HepG2 (cell line): ENCODE data around the gene CCDC85C. TPM values are rescaled to one million over a fixed set of nuclear protein-coding genes. Genes with fewer than 3 reads are reported as not detected.

Experiments
- ATAC-seq: fragments of 200-7000 bp; cut with Tn5 transposase; 3 replicates; pipeline ENCODE4 v1.9.1; 2020; ENCODE audit warnings: mild to moderate bottlenecking, moderate library complexity
- BruUV-seq: library from RNA; stranded (reverse); fragments of 400-500 nt; replicated peaks from 2 replicates; lab custom pipeline; 2021; lab: Mats Ljungman, UMichigan
- CTCF ChIA-PET: fragments of 300-600 bp; formaldehyde crosslinking; extraction: SDS; loops from one replicate; lab custom pipeline; 2021; ENCODE audit warnings: low total read pairs, inconsistent platforms, low intra/inter-chr PET ratio; lab: Yijun Ruan, JAX
- POLR2A ChIA-PET: fragments of 350-600 bp; sonication (Branson Sonifier 250); formaldehyde crosslinking; loops from one replicate; lab custom pipeline; 2020; ENCODE audit warnings: antibody characterized with exemption, inconsistent platforms; lab: Yijun Ruan, JAX
- DNase-seq: peaks from one replicate; pipeline ENCODE4 v3.0.0-alpha.2; 2015; ENCODE audit warnings: low spot score
- FAIRE-seq: peaks from 3 replicates; lab custom pipeline; 2011; peaks lifted over from hg19 to GRCh38; lab: Jason Lieb, UNC
- H2AFZ ChIP-seq: one replicate; pipeline ENCODE4 v1.6.1; 2011; ENCODE audit warnings: low read length, inconsistent platforms
- H3K27ac ChIP-seq: fragments of 300-600 bp; 3 replicates; pipeline ENCODE4 v1.8.0; 2011; ENCODE audit warnings: mixed run types, mild to moderate bottlenecking, mixed read lengths, low read length, inconsistent platforms; ENCODE audit not compliant: insufficient read depth; ENCODE audit errors: extremely low read length
- H3K27me3 ChIP-seq, 2 experiments: fragments of 200-600 bp in 1 of 2; 2 replicates in 1 of 2; 3 replicates in 1 of 2; pipeline versions ENCODE4 v1.6.0 to v1.8.0; 2011; ENCODE audit warnings: low read length in 2 of 2, mild to moderate bottlenecking in 2 of 2, moderate library complexity in 2 of 2, inconsistent platforms in 1 of 2; ENCODE audit not compliant: insufficient read depth in 2 of 2, control insufficient read depth in 1 of 2
- H3K36me3 ChIP-seq, 2 experiments: fragments of 200-600 bp in 1 of 2; replicated peaks in 1 of 2; 2 replicates in 1 of 2; 3 replicates in 1 of 2; pipeline versions ENCODE4 v1.5.1 to v1.8.0; 2011; ENCODE audit warnings: low read length in 2 of 2, inconsistent platforms in 1 of 2; ENCODE audit not compliant: insufficient read depth in 2 of 2, control insufficient read depth in 1 of 2
- H3K4me1 ChIP-seq: 2 replicates; pipeline ENCODE4 v1.5.1; 2012; ENCODE audit warnings: low read length, inconsistent platforms; ENCODE audit not compliant: insufficient read depth
- H3K4me2 ChIP-seq: 2 replicates; pipeline ENCODE4 v1.6.0; 2011; ENCODE audit warnings: low read depth, low read length, inconsistent platforms
- H3K4me3 ChIP-seq, 3 experiments: fragments of 200-600 bp in 1 of 3; sonication (generic), shearing (Covaris generic) in 1 of 3; replicated peaks in 1 of 3; 2 replicates each; pipeline ENCODE4 v1.5.1; 2011 to 2016; ENCODE audit warnings: low read length in 3 of 3, inconsistent platforms in 2 of 3, low read depth in 2 of 3, mild to moderate bottlenecking in 2 of 3, control low read depth in 1 of 3, mixed read lengths in 1 of 3; ENCODE audit not compliant: insufficient read depth in 1 of 3
- H3K79me2 ChIP-seq: one replicate; pipeline ENCODE4 v1.6.1; 2011; ENCODE audit warnings: low read length, inconsistent platforms; ENCODE audit not compliant: insufficient read depth
- H3K9ac ChIP-seq: 2 replicates; pipeline ENCODE4 v1.6.0; 2011; ENCODE audit warnings: mild to moderate bottlenecking, low read depth, low read length, inconsistent platforms; ENCODE audit not compliant: insufficient read depth
- H3K9me3 ChIP-seq: 2 replicates; pipeline ENCODE4 v1.5.1; 2012; ENCODE audit warnings: mild to moderate bottlenecking, low read length
- H4K20me1 ChIP-seq: 2 replicates; pipeline ENCODE4 v1.6.0; 2011; ENCODE audit warnings: inconsistent platforms, mild to moderate bottlenecking, low read length, moderate library complexity; ENCODE audit not compliant: insufficient read depth
- ARID5B ChIP-seq: IDR thresholded peaks from 2 replicates; pipeline ENCODE4 v1.4.0; 2020; ENCODE audit warnings: mild to moderate bottlenecking, missing genetic modification reagents
- HOXA9 ChIP-seq: sonication (generic); formaldehyde crosslinking; IDR thresholded peaks from 2 replicates; pipeline ENCODE4 v1.8.1; 2022; ENCODE audit warnings: missing genetic modification reagents, mild to moderate bottlenecking, moderate library complexity, borderline replicate concordance
- KAT2B ChIP-seq: fragments of 150-350 bp; IDR thresholded peaks from 2 replicates; pipeline ENCODE4 v1.6.1; 2014; ENCODE audit warnings: low read depth, low read length, borderline replicate concordance
- KMT2A ChIP-seq: sonication (generic); formaldehyde crosslinking; IDR thresholded peaks from 2 replicates; pipeline ENCODE4 v1.4.0; 2020; ENCODE audit warnings: missing genetic modification reagents
- NCOA2 ChIP-seq: sonication (generic); formaldehyde crosslinking; IDR thresholded peaks from 2 replicates; pipeline ENCODE4 v1.8.0; 2022; ENCODE audit warnings: inconsistent platforms
- NR2F2 ChIP-seq: IDR thresholded peaks from 2 replicates; pipeline ENCODE4 v1.6.1; 2012; ENCODE audit warnings: low read depth, inconsistent platforms, borderline replicate concordance
- RNF2 ChIP-seq: fragments of 450-650 bp; conservative IDR thresholded peaks from 2 replicates; pipeline ENCODE4 v1.6.1; 2016; ENCODE audit warnings: low read depth
- SP1 ChIP-seq, 2 experiments: fragments of 450-650 bp in 1 of 2; sonication (generic) in 1 of 2; formaldehyde crosslinking in 1 of 2; IDR thresholded peaks; 2 replicates each; pipeline versions ENCODE4 v1.4.0 to v1.6.1; 2016 to 2020; ENCODE audit warnings: missing genetic modification reagents in 1 of 2
- STAT5B ChIP-seq: sonication (generic); formaldehyde crosslinking; IDR thresholded peaks from 2 replicates; pipeline ENCODE4 v1.4.0; 2020; ENCODE audit warnings: missing genetic modification reagents
- TFAP4 ChIP-seq: sonication (generic); IDR thresholded peaks from 2 replicates; pipeline ENCODE4 v1.6.1; 2016; ENCODE audit warnings: low read depth, borderline replicate concordance
- U2AF2 ChIP-seq: fragments of 200-400 bp; formaldehyde crosslinking; IDR thresholded peaks from 2 replicates; pipeline ENCODE4 v1.6.1; 2017; ENCODE audit warnings: low read depth, mild to moderate bottlenecking, low read length
- ZNF331 ChIP-seq: sonication (generic); formaldehyde crosslinking; IDR thresholded peaks from 2 replicates; pipeline ENCODE4 v1.4.0; 2020; ENCODE audit warnings: missing genetic modification reagents
- ZNF569 ChIP-seq: sonication (generic); formaldehyde crosslinking; IDR thresholded peaks from 2 replicates; pipeline ENCODE4 v1.5.0; 2020; ENCODE audit warnings: mild to moderate bottlenecking, missing genetic modification reagents, moderate library complexity, borderline replicate concordance
- ZNF598 ChIP-seq: sonication (generic); formaldehyde crosslinking; IDR thresholded peaks from 2 replicates; pipeline ENCODE4 v1.5.1; 2020; ENCODE audit warnings: mild to moderate bottlenecking, missing genetic modification reagents, borderline replicate concordance
- ZNF75D ChIP-seq: sonication (generic); formaldehyde crosslinking; IDR thresholded peaks from 2 replicates; pipeline ENCODE4 v1.8.1; 2023; ENCODE audit warnings: missing genetic modification reagents, mild to moderate bottlenecking, borderline replicate concordance
- ZNF780A ChIP-seq: sonication (generic); formaldehyde crosslinking; IDR thresholded peaks from 2 replicates; pipeline ENCODE4 v1.8.0; 2022; ENCODE audit warnings: mild to moderate bottlenecking, missing genetic modification reagents, moderate library complexity
- ZSCAN12 ChIP-seq: sonication (generic); formaldehyde crosslinking; IDR thresholded peaks from 2 replicates; pipeline ENCODE4 v1.9.0; 2021; ENCODE audit warnings: mild to moderate bottlenecking, missing genetic modification reagents
- ZSCAN21 ChIP-seq: sonication (generic); formaldehyde crosslinking; IDR thresholded peaks from 2 replicates; pipeline ENCODE4 v1.8.0; 2022; ENCODE audit warnings: mild to moderate bottlenecking, missing genetic modification reagents, moderate library complexity, borderline replicate concordance
- WGBS: methylation state at CpG from one replicate; pipeline ENCODE4 v1.1.6; 2017; ENCODE audit warnings: low lambda C conversion rate; 5-methylcytosine and 5-hydroxymethylcytosine counted together
- in situ Hi-C: cut with HindIII; loops from 2 replicates; pipeline ENCODE4 v1.10.0; 2017; ENCODE audit warnings: low pct_unique_long_range_greater_than_20kb; ENCODE audit not compliant: extremely low pct_ligation_motif_present
- intact Hi-C: fragments of 100-400 bp; cut with micrococcal nuclease; formaldehyde crosslinking; loops from one replicate; pipeline ENCODE4 v1.10.0; 2022; ENCODE audit not compliant: unreplicated experiment
- polyA plus RNA-seq, 8 experiments: library from polyadenylated mRNA; depleted of rRNA in 3 of 8; stranded (reverse) in 7 of 8; unstranded in 1 of 8; fragments of >200 nt; fragmentation: Illumina TruSeq in 4 of 8; extraction: Trizol in 4 of 8; gene quantifications; 2 replicates each; pipeline versions ENCODE4 v1.2.1 to v1.2.3, GENCODE V29; 2011 to 2016; ENCODE audit warnings: low read depth in 4 of 8, missing spikeins in 1 of 8, mixed read lengths in 1 of 8; ENCODE audit not compliant: insufficient read depth in 1 of 8
- total RNA-seq, 5 experiments: library from RNA; depleted of rRNA; stranded (reverse); fragments of >200 nt; fragmentation: Illumina TruSeq; extraction: Trizol; gene quantifications; 2 replicates each; pipeline ENCODE4 v1.2.3, GENCODE V29; 2016; ENCODE audit warnings: low read depth in 1 of 5
- TF ChIP-seq, protein P1 (sequence below): sonication (generic); formaldehyde crosslinking; IDR thresholded peaks from 2 replicates; pipeline ENCODE4 v1.4.0; 2020; ENCODE audit warnings: missing genetic modification reagents, borderline replicate concordance

Gene CCDC85C
- total and polyA plus RNA-seq, 2 of the 13 experiments (the other 11 are each of a cell fraction or from before 2014, with no cell fraction given) = 18.8 to 43.8 TPM

DNA sequence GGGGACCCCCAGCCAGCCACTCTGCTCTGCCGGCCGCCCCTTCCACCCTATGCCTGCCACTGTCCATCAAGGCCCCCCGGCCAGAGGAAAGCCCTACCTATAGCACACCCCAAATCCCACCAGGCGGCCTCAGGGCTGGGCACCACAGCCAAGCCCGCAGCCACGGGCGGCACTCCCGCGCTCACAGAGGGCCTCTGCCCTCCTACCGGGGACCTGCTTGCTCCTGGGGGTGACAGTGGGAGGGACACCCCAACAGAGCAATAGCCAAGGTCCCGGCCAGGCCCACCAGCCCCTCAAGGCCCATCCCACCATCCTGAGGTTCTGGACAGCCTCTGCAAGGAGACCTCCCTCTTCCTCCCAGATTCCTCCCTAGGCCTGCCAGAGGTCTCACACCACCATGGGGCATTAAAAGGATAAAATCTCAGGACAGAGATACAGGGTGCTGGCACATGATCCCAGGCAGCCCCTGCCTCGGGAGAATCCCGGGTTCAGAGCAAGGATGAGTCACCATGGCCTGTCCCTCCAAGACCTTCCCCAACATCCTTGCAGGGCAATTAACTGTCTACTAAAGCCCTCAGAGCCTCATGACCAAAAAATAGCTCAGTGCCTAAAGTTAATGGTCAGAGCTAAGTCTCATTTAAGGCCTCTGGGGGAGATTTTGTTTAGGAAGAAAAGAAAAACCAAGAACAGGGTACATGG is 17.1 kb downstream of the CCDC85C start:
- no TSS peak for BruUV-seq
- Histone ChIP-seq H3K79me2 (peaks cover 98% of the 10 kb centered on the region), H3K27ac (no peak overlapping the region), H2AFZ (no peak overlapping the region), H3K9ac (no peak overlapping the region), H3K36me3 (peaks cover 3 to 4% of the 10 kb centered on the region in 2 experiments; a peak in 3 of 5 replicates), H3K27me3 (no peaks in the 10 kb centered on the region; a peak in 1 of 5 replicates), H3K4me1 (peaks cover 81% of the 10 kb centered on the region), H4K20me1 (peaks cover 31% of the 10 kb centered on the region; the same call in 1 of the 2 replicates), H3K4me3 (no peak overlapping the region), H3K9me3 (no peaks in the 10 kb centered on the region), H3K4me2 (no peak overlapping the region)
- 79% methylated on average over 10 of the region's 13 CpGs for WGBS
- no peak for DNase-seq
- ATAC-seq = no peak
- intact Hi-C loops = no loop called here
- TF ChIP-seq NR2F2 (no peak), HOXA9 (CRISPR knock-in tag) (no peak), KAT2B (no peak), ZNF331 (no peak), RNF2 (no peak), ZNF75D (no peak), ZSCAN12 (CRISPR knock-in tag) (no peak), ZNF598 (CRISPR knock-in tag) (no peak), KMT2A (no peak), TFAP4 (no peak), U2AF2 (no peak), ARID5B (no peak), ZNF569 (no peak), NCOA2 (CRISPR knock-in tag) (no peak), ZNF780A (no peak), SP1 (IDR thresholded peaks at IDR 0.05) (no peak), SP1 (CRISPR knock-in tag; IDR thresholded peaks at IDR 0.05) (no peak), ZSCAN21 (no peak), STAT5B (no peak)
- TF ChIP-seq, protein P1, sequence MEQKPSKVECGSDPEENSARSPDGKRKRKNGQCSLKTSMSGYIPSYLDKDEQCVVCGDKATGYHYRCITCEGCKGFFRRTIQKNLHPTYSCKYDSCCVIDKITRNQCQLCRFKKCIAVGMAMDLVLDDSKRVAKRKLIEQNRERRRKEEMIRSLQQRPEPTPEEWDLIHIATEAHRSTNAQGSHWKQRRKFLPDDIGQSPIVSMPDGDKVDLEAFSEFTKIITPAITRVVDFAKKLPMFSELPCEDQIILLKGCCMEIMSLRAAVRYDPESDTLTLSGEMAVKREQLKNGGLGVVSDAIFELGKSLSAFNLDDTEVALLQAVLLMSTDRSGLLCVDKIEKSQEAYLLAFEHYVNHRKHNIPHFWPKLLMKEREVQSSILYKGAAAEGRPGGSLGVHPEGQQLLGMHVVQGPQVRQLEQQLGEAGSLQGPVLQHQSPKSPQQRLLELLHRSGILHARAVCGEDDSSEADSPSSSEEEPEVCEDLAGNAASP (CRISPR knock-in tag) = no peak
- CTCF ChIA-PET = no interaction called here
- POLR2A ChIA-PET = interaction anchor here (1.3 kb wide), 1 partner anchor 12 kb away, joined by 3 read pairs; no protein-coding TSS in a partner anchor
- in situ Hi-C loops = no loop called here
- no peak for FAIRE-seq
